ENCODE results near the gene CORO1C.
"Not testable (repeated sequence)": the region's sequence is repeated elsewhere in the genome, so short reads cannot be mapped to it uniquely, and the experiment has no call there.

Gene CORO1C

DNA sequence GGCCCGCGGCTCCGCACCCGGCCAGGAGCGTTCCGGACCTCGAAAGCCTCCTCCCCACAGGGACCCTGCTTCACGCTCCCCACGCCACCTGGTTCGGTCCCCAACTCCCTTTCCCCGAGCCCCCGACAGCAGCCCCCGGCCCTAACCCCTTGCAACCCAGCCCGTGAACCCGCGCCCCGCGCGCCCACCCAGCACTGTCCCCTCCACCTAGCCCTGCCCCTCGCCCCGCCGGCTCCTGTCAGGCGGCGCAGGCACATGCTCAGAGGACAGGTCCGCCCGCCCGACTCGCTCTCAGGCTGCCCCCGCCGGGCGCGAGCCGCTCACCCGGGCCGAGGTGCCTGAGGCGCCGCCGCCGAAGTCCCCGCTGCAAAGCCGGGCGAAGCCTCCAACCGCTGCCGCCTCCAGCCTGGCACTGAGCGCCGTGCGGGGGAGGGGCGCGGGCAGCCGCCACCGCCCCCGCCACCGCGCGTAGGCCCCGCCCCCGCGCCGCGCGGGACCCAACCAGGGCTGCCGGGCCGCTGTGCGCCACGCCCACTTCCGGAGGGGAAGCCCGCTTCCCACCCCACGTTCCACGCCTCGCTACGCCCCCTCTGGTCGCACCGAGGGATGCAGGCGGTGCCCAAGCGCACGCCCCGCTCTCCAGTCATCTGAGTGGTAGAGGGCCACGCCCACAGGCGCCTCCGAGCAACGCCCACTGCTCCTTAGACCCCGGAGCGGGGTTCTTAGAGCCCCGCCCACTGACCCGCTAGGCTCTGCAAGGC is at the start of gene CORO1C:
Gene CORO1C, minus strand, starts transcription at position 414 of the 761 bp plus-strand sequence. CDS start 30,200 bp downstream, outside the sequence.
- DNase-seq (ENCODE audit: low spot score), result peak; percentile 97

DNA sequence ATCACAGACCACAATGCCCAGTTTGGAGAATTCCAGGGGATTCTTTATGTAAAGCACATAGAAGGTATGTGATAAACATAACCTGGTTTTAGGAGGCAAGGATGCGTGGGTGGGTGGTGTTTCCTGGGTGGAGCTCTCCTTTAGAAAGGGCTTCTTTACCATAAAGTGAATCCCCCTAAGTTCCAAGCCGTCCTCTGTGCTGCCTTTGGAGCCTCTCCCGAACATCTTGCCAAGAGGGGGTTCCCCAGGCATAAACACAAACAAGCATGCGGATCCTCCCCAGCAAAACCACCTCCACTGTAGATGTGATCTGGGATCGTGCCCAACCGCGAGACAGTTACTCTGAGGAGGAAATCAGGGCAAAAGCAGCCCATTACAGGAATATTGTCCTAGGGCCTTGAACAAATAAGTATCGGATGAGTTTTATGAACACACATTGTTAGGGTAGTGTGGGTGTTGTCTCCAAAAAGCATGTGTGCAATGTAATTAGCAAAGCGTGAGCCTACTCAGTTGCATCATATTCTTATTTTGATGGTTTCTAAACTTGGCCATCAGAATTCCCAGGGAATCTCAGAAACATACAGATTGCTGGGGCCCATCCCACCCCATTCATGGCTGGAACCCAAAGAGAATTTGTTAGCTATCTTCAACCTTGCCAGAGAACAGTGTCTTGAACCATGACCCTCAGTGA is 48.8 kb upstream of the CORO1C start:
- no peak for DNase-seq (ENCODE audit: low spot score)

DNA sequence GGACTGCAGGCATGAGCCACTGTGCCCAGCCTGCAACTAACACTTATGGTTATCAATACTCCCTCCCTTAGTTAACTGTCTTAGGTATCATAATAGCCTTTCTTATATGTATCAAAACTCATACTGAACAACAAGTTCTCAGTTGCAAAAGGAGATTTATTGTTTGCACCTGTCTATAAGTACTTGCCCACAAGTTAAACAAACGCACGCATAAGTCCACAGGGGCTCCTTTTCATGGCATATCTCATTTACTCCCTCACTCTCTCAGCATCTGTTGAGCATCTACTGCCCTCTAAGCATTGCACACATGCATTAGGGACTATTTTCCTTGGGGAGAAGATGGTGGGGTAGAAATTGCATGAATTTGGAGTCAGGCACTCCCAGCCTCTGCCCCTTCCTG is 46.7 kb upstream of the CORO1C start:
- DNase-seq (ENCODE audit: low spot score), result no peak

DNA sequence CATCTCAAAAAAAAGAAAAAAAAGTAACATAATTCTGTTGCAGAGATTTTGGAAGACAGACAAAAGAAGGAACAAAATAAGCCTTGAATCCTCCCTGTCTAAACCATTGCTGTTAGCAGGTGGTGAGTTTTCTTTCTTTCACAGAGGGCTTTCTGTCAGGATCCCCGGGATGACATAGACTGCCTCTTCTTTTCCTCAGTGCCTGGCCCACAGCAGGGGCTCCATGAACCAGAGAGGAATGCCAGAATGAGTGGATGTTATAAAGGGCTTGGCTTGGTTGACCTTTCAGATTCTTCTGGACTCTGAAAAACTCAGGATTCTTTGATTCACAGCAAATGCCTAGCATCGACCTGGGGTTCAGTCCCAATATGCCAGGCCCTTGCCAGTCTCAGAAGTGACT is 45.8 kb upstream of the CORO1C start:
- no peak for DNase-seq (ENCODE audit: low spot score)

DNA sequence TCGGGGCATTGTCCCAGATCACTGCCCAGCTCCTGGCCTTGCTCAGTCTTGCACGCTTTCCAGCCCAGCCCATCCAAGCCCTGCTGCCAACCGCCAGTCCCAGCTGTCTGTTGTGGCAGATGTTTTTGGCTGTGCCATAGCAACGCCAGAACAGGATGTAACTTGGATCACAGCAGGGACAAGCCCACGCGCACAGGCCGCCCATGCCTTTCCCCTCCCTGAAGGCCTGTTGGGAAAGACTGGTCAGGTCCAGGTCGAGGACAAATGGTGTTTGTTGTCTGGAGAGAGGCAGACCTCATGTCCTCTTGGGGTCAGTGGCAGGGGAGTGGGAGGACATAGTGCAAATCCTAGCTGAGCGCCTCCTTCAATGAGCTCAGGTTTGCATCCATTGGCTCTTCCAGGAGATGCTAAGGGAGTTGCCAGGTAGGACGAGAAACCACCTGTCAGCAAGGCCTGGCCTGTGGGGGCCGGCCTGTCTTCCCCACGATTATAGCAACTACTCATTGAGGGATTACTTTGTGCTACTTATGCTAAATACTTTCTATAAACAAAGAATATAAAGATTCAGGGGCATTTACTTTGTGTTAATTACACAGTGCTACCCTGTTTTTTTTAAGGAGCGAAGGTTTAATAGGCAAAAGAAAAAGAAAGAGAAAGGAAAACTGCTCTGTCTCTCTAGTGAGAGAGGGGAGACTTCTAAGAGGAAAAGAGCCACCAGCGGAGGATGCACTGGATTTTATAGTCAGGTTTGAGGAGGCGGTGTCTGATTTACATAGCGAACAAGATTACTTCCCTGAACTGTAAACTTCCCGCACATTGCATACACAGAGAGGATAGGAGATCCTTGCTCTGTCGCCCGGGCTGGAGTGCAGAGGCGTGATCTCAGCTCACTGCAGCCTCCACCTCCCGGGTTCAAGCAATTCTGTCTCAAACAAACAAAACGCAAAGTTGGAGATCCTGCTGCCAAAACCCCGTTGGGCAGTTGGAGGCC is 42.8 kb upstream of the CORO1C start:
- peak; percentile 94 for DNase-seq (ENCODE audit: low spot score)

DNA sequence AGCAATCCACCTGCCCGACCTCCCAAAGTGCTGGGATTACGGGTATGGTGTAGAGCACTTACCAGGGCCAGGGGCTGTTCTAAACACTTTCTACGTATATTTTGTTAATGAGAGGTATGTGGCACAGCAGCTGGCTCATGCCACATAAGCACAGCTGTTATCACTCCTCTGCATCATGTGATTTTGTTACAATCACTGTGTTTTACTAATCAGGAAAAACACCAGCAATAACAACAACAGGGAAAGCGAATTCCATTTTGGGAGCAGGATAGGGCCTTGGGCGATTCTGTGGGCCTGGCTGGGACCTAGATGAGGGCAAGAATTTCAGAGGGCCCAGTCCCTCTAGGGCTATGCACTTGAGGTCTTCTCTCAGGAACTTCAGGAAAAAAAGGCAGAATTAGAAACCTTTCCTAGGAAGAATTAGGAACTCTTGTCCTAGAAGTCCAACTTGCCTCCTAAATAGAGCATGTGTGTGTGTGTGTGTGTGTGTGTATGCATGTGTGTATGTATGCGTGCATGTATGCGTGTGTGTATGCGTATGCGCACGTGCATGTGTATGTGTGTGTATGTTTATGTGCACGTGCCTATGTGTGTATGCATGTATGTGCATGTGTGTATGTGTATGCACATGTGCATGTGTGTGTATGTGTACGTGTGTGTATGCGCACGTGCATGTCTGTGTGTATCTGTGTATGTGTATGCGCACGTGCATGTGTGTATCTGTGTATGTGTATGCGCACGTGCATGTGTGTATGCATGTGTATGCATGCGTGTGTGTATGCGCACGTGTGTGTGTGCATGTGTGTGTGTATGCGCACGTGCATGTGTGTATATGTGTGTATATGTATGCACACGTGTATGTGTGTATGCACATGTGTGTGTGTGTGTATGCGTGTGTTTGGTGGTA is 41.8 kb upstream of the CORO1C start:
- no peak for DNase-seq (ENCODE audit: low spot score)

DNA sequence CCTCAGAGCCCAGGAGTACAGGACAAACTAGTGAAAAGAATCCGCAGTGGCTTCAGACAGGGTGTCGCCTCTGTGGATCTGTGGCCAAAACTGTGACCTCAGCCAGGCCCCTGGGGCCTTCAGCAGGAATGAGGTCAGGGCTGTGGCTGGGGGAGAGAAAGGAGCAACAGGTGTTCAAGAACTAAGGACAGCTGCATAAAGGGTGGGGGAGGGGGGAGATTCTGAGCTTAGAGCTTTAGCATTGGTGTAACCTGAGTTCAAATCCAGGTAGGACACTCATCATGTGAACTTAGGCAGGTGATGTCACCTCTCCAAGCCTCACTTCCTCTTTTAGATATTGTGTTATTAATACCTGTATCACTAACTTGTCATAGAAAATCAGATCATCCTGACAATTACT is 40.9 kb upstream of the CORO1C start:
- no peak for DNase-seq (ENCODE audit: low spot score)

DNA sequence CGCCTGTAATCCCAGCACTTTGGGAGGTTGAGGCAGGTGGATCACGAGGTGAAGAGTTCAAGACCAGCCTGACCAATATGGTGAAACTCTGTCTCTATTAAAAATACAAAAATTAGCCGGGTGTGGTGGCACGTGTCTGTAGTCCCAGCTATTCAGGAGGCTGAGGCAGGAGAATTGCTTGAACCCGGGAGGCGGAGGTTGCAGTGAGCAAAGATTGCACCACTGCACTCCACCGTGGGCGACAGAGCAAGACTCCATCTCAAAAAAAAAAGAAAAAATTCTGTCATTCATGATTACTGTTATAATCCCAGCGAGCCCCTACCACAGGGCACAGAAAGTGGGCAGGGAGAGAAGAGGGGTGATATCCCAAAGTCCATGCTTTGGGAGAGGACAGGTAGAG is 40.5 kb upstream of the CORO1C start:
- DNase-seq (ENCODE audit: low spot score), result not testable (repeated sequence)

DNA sequence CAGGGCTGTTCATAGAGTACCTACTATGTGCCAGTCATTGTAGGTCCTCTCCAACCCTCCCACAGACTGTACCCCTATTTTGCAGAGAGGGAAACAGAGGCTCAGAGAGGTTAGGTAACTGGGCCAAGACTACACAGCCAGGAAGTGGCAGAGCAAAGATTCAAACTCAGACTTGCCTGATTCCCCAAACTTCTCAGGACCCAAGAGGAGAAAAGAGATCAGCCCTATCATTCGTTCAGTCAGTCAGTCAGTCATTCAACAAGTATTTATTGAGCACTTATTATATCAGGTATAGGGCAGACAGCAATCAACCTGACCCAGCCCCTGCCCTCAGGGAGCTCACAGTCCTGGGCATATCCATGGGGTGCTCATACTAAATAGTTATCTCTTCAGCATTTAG is 39.6 kb upstream of the CORO1C start:
- no peak for DNase-seq (ENCODE audit: low spot score)

DNA sequence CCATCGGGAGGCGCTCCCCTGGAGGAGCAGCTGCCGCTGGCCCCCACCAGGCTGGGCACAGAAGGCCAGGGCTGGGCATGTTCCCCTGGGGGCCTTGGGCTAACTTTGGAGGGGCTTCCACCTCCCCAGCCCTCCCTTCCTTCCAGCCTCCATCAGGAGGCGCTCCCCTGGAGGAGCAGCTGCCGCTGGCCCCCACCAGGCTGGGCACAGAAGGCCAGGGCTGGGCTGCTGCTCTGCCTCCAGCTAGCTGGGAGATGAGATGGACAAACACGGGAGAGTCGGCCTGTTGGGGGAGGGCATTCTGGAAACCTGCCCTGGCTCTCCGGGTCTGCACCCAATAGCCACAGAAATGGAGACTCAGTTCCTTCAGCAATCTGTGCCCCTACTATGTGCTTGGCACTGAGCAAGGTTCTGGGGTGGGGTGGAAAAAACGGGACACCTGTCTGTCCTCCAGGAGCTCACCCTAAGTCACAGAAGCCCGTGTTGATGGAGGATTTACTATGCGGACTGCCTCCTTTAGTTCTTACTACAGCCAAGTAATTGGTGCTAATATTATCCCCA is 39.0 kb upstream of the CORO1C start:
- no peak for DNase-seq (ENCODE audit: low spot score)

DNA sequence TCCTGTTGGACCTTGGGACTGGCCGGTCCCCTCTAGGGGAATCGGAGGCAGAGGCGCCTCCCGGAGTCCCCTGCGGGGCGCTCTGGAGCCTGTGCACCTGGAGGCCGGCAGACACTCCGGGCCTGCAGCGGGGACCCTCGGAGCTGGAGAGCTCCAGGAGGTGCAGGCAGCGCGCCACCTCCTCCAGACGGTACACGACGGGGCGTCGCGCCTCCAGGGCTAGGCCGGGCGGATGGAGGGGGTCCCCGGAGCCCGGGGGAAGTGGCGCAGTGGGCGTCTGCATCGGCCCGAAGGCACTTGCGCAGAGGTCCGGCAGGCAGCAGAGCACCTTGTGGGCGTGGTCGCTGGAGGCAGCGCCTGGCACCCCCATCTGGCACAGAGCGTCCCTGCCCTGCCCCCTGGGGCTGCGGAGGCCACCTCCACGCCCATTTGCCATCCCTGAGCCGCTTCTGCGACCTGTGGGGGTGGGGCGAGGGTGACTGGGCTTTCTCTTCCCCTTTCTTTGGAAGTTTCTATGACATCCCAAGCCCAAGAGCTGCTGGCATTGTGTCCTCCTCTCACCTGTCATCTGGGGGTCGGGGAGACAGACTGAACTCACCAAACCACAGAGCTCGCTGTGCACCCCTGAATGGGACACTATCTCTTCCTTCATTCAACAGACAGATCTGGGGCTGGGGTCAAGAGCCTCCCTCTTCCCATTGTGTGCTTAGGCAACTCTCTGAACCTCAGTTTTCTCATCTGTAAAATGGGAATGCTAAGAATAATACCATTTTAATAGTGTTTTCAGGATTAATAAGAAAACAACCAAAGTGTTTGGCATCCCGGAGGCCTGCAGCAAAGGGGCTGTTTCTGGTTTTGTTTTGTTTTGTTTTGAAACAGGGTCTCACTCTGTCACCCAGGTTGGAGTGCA is 37.5 kb upstream of the CORO1C start:
- DNase-seq (ENCODE audit: low spot score), result no peak

DNA sequence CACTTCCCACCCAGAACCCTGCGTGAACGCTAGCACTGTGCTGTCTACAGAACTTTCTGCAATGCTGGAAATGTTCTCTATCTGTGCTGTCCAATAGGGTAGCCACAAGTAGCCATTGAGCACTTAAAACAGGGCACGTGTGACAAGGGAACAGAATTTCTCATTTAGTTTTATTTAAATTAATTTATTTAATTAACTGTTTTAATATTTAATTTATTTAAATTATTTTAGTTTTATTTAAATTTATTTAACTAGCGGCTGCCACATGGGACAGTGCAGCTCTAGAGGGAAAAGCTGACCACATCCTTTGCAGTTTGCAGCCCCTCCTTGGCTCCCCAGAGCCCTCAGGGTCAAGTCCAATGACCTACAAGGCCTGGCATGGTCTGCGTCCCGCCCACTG is 35.0 kb upstream of the CORO1C start:
- DNase-seq (ENCODE audit: low spot score), result no peak

DNA sequence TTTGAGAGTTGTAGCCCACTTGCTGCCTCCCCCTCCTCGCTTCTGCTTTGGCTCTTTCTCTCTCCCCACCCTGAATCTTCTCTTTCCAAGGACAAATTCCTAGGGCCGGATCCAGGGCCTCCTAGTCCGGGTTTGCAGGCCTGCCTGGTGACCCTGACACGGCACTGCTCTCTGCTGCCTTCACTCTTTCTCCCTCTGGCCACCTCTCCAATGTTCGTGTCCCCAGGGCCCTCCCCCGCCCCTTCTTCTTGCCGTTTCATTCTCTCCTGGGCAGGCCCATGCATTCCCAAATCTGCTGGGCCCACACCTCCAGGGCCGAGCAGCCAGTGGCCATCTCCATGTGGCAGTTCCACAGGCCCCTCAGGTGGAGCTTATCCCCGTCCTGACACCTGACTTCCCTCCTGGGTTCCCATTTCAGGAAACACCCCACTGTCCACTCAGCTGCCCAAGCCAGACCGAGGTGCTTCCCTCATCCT is 34.0 kb upstream of the CORO1C start:
- no peak for DNase-seq (ENCODE audit: low spot score)

DNA sequence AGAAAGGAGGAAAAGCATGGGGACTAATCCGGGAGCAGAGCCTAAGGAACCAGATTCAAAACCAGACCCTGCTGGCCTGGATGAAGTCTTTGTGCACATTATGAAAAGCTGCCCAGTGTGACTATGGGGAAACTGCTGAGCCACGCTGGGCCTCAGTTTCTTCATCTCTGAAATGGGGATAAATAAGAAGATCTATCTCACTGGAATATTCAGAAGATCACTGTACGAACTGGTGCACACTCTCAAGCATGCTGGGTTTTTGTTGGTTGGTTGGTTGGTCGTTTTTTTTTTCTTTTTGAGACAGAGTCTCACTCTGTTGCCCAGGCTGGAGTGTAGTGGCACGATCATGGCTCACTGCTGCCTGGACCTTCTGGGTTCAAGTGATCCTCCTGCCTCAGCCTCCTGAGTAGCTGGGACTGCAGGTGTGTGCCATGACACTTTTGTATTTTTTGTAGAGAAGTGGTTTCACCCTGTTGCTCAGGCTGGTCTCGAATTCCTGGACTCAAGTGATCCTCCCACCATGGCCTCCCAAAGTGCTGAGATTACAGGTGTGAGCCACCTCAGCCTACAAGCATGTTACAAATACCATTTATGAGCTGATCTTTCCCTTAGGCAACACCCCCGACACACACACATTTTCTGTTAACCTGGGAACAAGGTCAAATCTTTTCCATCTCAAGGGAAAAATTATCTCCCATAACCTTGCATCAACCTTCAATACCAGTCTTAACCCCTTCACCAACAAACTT is 33.4 kb upstream of the CORO1C start:
- DNase-seq (ENCODE audit: low spot score), result no peak

DNA sequence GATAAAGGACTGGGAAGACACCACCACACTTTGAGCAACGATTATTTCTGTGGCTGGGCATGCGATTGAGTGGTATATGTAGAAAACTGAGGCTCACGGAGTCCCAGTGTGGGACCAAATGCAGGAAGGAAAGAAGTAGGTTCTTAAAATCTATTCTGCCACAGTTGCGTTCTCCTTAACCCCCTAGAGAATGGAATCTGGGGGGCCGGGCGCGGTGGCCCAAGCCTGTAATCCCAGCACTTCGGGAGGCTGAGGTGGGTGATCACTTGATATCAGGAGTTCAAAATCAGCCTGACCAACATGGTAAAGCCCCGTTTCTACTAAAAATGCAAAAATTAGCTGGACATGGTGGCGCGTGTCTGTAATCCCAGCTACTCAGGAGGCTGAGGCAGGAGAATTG is 29.9 kb upstream of the CORO1C start:
- no peak for DNase-seq (ENCODE audit: low spot score)

DNA sequence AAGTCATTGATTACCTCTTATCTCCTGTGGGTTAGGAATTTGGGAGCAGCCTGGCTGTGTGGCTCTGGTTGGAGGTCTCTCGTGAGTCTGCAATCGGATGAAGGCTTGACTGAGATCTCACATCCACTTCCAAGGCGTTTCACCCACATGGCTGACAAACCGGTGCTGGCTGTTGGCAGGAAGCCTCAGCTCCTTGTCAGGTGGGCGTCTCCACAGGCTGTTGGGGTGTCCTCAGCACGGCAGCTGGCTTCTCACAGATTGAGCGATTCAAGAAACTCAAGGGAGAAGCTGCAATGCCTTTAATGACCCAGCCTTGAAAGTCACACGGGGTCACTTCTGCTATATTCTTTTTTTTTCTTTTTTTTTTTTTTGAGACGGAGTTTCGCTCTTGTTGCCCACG is 28.6 kb upstream of the CORO1C start:
- no peak for DNase-seq (ENCODE audit: low spot score)

DNA sequence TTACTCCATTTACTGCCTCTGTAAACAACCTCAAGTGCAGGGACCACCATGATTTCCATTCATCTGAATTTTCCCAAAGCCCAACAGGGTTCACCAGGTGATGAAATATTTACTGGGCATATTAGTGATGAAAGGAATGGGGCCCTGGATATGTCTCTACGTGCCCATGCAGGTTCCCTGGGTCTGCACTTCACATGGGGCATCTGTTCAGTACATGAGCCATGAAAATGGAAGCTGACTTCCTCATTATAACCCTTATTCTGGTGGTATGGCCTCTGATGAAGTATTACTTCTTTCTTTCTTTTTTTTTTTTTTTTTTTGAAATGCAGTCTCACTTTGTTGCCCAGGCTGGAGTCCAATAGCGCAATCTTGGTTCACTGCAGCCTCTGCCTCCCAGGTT is 26.5 kb upstream of the CORO1C start:
- no peak for DNase-seq (ENCODE audit: low spot score)

DNA sequence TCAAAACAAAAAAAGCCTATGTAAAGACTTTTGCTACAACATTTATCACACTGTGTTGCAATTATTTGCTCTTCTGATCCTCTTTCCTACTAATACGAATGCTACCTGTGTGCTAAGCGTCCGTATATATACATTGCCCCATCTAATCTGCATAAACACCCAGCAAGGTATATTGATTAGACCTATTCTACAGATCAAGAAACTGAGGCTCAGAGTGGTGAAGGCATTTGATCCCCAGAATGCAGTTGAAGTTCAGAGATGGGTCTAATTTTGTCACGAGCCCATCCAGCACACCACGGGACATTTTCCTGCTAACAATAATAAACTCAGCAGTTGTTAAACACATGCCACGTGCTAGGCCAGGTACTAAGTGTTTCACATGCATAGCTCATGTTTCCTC is 25.1 kb upstream of the CORO1C start:
- no peak for DNase-seq (ENCODE audit: low spot score)

DNA sequence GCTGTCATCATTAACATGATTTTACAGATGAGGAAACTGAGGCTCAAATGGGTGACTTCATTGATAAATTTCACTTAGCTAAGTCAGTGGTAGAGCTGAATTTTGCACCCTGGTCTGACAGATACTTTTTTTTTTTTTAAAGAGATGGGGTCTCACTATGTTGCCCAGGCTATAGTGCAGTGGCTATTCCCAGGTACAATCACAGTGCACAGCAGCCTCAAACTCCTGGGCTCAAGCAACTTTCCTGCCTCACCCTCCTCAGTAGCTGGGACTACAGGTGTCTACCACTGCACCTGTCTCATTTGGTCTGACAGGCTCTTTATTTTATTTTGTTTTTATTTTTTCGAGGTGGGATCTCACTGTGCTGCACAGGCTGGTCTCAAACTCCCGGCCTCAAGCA is 24.2 kb upstream of the CORO1C start:
- no peak for DNase-seq (ENCODE audit: low spot score)
